ENCODE data around the gene LTB4R. TPM values are rescaled to one million over a fixed set of nuclear protein-coding genes. Genes with fewer than 3 reads are reported as not detected.
A peak's percentile ranks its signal among the peaks of the same experiment; 100 is the strongest.

Gene LTB4R
- total RNA-seq: 10 to 100 TPM; 11.1 to 71.2 (median 17.7) TPM

GRCh38 chr14:24310646-24311604 is at the start of gene LTB4R:
TSS of gene LTB4R (plus strand) at chr14:24311502. CDS start at chr14:24315652, 4,150 bp downstream.
- peaks cover 0 to 22% (median 15%) of the 10 kb centered on the region in 4 donors for H3K36me3 ChIP-seq
- H3K27ac ChIP-seq: peak within 1 kb of the TSS; percentile 79 to 93 (median 91)
- DNase-seq: peak; percentile 83 to 95
- H3K27me3 ChIP-seq: no peaks in the 10 kb centered on the region
- WGBS, 2 donors: 1 to 50% methylated on average over 4 to 25 of the region's 99 CpGs
- H3K4me1 ChIP-seq: peaks cover 68 to 83% (median 76%) of the 10 kb centered on the region in 4 donors
- TF ChIP-seq POLR2AphosphoS5 (IDR thresholded peaks at IDR 0.05) (peak; percentile 40 to 50), EP300 (IDR thresholded peaks at IDR 0.05) (no peak), CTCF (IDR thresholded peaks at IDR 0.05) (peak; percentile 21 to 89 (median 76)), POLR2A (IDR thresholded peaks at IDR 0.05) (peak in 1 of 4 donors; percentile 67)
- H3K4me3 ChIP-seq: peak within 1 kb of the TSS; percentile 29 to 58 (median 51)
- peak; percentile 76 to 85 for ATAC-seq (ENCODE audit: low FRiP score in 2 of 2)
- H3K9me3 ChIP-seq: no peaks in the 10 kb centered on the region

GRCh38 chr14:24261969-24262327 is 49.4 kb upstream of the LTB4R start:
- 85 to 93% methylated on average over 14 to 19 of the region's 19 CpGs for WGBS, 2 donors
- Histone ChIP-seq H3K36me3 (peaks cover 6 to 24% (median 17%) of the 10 kb centered on the region in 4 donors), H3K9me3 (no peaks in the 10 kb centered on the region), H3K4me1 (peaks cover 0 to 19% (median 9%) of the 10 kb centered on the region in 4 donors), H3K27ac (no peak overlapping the region), H3K4me3 (no peak overlapping the region), H3K27me3 (no peaks in the 10 kb centered on the region)
- DNase-seq (peak in 1 of 2 donors; percentile 58), ATAC-seq (ENCODE audit: low FRiP score in 2 of 2) (no peak)
- no peak for TF ChIP-seq EP300 (IDR thresholded peaks at IDR 0.05)
- no peak for TF ChIP-seq POLR2AphosphoS5 (IDR thresholded peaks at IDR 0.05)
- no peak for TF ChIP-seq POLR2A (IDR thresholded peaks at IDR 0.05)
- TF ChIP-seq CTCF (IDR thresholded peaks at IDR 0.05): no peak

GRCh38 chr14:24262821-24263733 is 48.2 kb upstream of the LTB4R start, which contains the start of gene TGM1:
TSS of gene TGM1 (minus strand) at chr14:24263177. CDS start at chr14:24262352, 825 bp downstream.
- no peaks in the 10 kb centered on the region for H3K27me3 ChIP-seq

More at GRCh38 chr14:24262821-24263733, 48.2 kb upstream of the LTB4R start, which contains the start of gene TGM1:
- TF ChIP-seq EP300 (IDR thresholded peaks at IDR 0.05): no peak
- TF ChIP-seq POLR2A (IDR thresholded peaks at IDR 0.05): no peak
- no peak for TF ChIP-seq CTCF (IDR thresholded peaks at IDR 0.05)
- no peak for TF ChIP-seq POLR2AphosphoS5 (IDR thresholded peaks at IDR 0.05)
- DNase-seq (peak in 1 of 2 donors; percentile 48), ATAC-seq (ENCODE audit: low FRiP score in 2 of 2) (no peak)
- WGBS, 2 donors: 79 to 92% methylated on average over 5 to 13 of the region's 14 CpGs
- Histone ChIP-seq H3K9me3 (no peaks in the 10 kb centered on the region), H3K36me3 (peaks cover 7 to 36% (median 27%) of the 10 kb centered on the region in 4 donors), H3K27ac (no peak within 1 kb of the TSS), H3K4me3 (no peak within 1 kb of the TSS), H3K4me1 (peaks cover 0 to 19% (median 9%) of the 10 kb centered on the region in 4 donors)

Data from upper lobe of left lung (tissue), 6 donors.